GM18507 (cell line): ENCODE data around the gene UVRAG.
A peak's percentile ranks its signal among the peaks of the same experiment; 100 is the strongest.

Experiments used
- DNase-seq: peaks from one replicate; pipeline ENCODE4 v3.0.0; 2011; ENCODE audit warnings: low read depth; ENCODE audit not compliant: insufficient read length; ENCODE audit errors: extremely low spot score
- FAIRE-seq: peaks from 2 replicates; lab custom pipeline; 2011; peaks lifted over from hg19 to GRCh38; lab: Jason Lieb, UNC

The UVRAG gene

GRCh38 chr11:75980031-75980430, 165.0 kb downstream of the UVRAG start:
- FAIRE-seq, result no peak
- no peak for DNase-seq

DNA sequence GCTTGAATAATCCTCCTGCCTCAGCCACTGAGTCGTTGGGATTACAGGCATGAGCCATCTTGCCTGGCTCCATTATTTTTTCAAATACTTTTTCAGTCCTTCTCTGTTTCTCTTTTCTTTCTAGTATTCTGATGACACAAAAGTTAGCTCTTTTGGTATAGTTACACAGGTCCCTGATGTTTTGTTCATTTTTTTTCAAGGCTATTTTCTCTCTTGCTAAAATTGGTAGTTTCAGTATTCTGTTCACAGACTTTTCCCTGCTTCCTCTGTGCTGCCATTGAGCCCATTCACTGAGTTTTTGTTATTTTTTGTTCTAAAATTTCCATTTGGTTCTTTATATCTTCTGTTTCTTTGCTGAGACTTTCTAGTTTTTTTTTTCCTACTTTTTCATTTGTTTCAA, 166.5 kb downstream of the UVRAG start:
- no peak for FAIRE-seq
- DNase-seq, result no peak

DNA sequence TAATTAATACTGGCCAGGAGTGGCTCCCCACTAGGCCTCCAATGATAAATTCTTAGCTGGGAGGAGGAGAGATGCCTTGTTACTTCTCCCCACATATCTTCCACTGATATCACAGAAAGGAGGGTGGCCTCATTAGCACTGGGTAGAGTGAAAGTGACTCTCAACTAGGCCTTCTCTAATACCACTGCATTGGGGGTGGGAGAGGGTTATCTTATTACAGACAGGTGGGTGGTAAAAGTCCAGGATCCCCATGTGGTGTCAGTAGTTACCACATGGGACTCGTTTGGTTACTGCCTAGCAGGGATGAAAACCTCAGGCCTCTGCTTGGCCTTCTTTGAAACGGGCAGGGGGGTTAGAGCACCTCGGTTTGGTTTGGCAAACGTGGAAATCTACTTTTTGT, 167.3 kb downstream of the UVRAG start:
- DNase-seq, result no peak
- FAIRE-seq, result no peak

GRCh38 chr11:75986966-75987365, 172.0 kb downstream of the UVRAG start:
- no peak for DNase-seq
- FAIRE-seq, result no peak

- FAIRE-seq, result no peak
Measured at GRCh38 chr11:75993126-75993525, 178.1 kb downstream of the UVRAG start.

DNA sequence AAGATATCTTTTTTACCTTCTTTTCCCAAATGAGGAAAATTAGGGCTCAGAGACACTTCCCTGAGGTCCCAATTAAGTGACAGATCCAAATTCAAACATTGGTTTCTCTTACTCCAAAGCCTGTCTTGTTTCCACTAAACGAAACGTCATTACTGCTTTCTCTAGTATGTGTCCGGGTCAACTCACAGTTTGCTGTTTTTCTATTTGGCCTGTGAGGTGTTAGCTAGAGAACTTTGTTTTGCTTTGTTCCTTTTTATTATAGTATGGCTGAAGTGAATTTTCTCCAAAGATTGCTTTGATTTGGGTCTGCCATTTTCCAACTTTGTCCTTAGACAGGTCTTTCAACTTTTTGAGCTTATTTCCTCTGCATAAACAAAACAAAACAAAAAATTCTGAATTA, 179.6 kb downstream of the UVRAG start:
- no peak for DNase-seq
- no peak for FAIRE-seq

More at GRCh38 chr11:75993126-75993525, 178.1 kb downstream of the UVRAG start:
- no peak for DNase-seq

GRCh38 chr11:75996523-75997442, 181.8 kb downstream of the UVRAG start:
- no peak for DNase-seq
- peak; percentile 5 for FAIRE-seq

- FAIRE-seq (no peak), DNase-seq (no peak)
Measured at GRCh38 chr11:76004400-76004799, 189.4 kb downstream of the UVRAG start.

DNA sequence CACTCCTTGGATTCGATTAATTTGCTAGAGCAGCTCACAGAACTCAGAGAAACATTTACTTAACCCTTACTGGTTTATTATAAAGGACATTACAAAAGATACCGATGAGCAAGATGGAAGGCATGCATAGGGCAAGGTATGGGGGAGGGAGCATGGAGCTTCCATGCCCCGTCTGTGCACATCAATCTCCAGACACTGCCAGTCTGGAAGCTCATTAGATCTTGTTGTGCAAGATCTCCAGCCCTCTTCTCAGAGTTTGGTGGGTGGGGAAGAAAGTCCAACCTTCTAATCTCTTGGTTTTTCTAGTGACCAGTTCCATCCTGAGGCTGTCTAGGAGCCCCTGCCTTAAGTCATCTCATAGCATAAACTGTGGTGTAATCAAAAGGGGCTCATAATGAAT, 190.7 kb downstream of the UVRAG start:
- no peak for DNase-seq
- FAIRE-seq, result no peak

DNA sequence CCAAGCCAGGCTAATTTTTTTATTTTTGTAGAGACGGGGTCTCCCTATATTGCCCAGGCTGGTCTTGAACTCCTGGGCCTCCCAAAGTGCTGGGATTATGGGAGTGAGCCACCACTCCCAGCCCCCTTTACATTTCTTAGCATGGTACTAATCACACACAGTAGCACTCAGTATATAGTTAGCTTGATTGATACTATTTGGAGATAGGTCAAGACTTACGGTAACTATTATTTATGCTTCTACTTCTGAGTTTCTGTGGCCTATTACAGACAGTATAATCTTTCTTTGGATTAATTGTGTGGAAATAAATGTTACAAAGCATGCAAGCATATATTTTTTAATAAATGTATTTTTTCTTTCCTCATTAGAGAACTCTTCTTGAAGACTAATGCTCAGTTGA, 192.2 kb downstream of the UVRAG start:
- no peak for FAIRE-seq

GRCh38 chr11:76008474-76008873, 193.5 kb downstream of the UVRAG start:
- FAIRE-seq (no peak), DNase-seq (no peak)

More for the DNA sequence above, 192.2 kb downstream of the UVRAG start:
- DNase-seq, result no peak

GRCh38 chr11:76010051-76010450, 195.0 kb downstream of the UVRAG start:
- FAIRE-seq (no peak), DNase-seq (no peak)

DNA sequence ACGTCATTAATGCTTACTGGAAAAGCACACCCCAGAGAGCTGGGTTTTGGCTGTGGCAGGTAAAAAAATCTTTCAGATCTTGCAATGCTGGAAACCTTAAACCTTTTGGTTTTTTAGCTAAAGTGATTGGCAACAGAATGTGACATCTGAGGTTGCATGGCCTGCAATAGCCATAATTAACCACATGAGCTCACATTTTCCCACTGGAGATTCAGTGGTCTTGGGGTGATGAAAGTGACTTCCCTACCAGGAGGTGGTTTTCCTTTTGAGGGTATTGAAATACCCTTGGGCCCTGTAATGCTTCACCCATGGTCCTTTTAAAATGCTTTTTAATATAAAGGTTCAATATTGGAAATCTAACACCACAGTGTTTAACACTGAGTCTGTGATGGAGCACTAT, 198.5 kb downstream of the UVRAG start:
- no peak for FAIRE-seq

GRCh38 chr11:76023236-76024068, 208.4 kb downstream of the UVRAG start:
- peak; percentile 21 for FAIRE-seq

More for the DNA sequence above, 198.5 kb downstream of the UVRAG start:
- no peak for DNase-seq

GRCh38 chr11:76025068-76025467, 210.1 kb downstream of the UVRAG start:
- no peak for DNase-seq
- no peak for FAIRE-seq

More at GRCh38 chr11:76023236-76024068, 208.4 kb downstream of the UVRAG start:
- no peak for DNase-seq

DNA sequence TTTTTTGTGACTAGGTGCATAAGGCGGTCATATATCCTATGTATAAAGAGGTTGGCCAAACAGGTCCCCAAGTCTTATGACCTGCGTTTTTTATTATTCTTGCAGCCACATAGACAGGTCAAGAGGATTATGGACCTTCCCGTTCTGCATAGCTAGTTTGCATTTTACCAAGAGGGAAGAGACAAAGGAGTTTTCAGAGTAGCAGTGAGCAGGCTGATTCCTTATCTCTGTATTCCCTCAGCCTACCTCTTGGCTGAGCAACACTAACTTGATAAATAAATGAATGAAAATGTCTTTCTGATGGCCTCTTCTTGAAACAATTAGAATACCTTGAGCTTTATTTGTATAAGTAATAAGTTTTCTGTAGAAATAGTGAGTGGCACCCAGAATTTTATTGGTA, 210.8 kb downstream of the UVRAG start:
- DNase-seq, result no peak
- no peak for FAIRE-seq

- FAIRE-seq, result no peak
- no peak for DNase-seq
Measured at GRCh38 chr11:76026281-76026680, 211.3 kb downstream of the UVRAG start.

GRCh38 chr11:76026862-76027261, 211.9 kb downstream of the UVRAG start:
- FAIRE-seq, result no peak

GRCh38 chr11:76030286-76030685, 215.3 kb downstream of the UVRAG start:
- FAIRE-seq (no peak), DNase-seq (no peak)

More at GRCh38 chr11:76026862-76027261, 211.9 kb downstream of the UVRAG start:
- no peak for DNase-seq

DNA sequence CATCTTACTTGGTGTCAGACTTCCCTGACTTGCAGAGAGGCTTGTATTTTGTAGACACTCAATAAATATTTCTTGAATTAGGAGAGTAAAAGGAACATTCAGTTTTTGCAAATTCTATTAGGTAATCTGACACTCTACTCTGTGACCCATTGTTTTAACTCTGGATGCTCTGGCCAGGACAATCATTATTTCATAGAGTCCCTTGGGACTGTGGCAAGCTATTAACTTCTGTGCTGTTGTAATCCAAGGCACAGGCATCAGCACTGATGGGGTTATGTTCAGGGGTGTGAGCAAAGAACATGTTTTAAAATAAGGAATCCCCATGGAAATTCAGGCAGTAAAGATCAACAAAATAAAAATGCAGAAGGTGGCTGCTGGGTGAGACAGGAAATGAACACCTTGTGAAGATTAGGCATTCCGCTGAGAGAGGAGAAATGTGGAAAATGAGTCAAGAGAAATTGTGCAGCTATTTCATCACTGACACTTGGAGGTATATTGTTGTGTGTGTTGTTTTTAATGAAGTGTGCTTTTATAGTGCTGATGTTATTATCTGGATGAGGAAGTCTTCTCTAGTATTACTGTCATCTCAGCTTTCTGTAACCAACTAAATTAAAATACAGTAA, 216.1 kb downstream of the UVRAG start:
- DNase-seq (no peak), FAIRE-seq (no peak)
